HG03103 (cell line): Measurements from ENCODE around the gene NEIL1.
"Not testable (repeated sequence)": the region's sequence is repeated elsewhere in the genome, so short reads cannot be mapped to it uniquely, and the experiment has no call there.

ENCODE experiments used
- ATAC-seq: cut with Tn5 transposase; IDR thresholded peaks from one replicate; pipeline ENCODE4 v1.9.1; 2021; ENCODE audit warnings: low read depth; ENCODE audit not compliant: unreplicated experiment

NEIL1 gene

GRCh38 chr15:75332093-75332492 lies 14.7 kb upstream of the NEIL1 start:
- ATAC-seq, result not testable (repeated sequence)

GRCh38 chr15:75333654-75334419 lies 13.0 kb upstream of the NEIL1 start:
- ATAC-seq, result not testable (repeated sequence)

GRCh38 chr15:75335313-75335704 lies 11.5 kb upstream of the NEIL1 start:
- no peak for ATAC-seq

GRCh38 chr15:75335705-75336355 lies 11.0 kb upstream of the NEIL1 start, which contains the start of gene COMMD4:
TSS of gene COMMD4 (plus strand) at chr15:75336063. CDS start at chr15:75336090, 27 bp downstream.
- ATAC-seq, result peak; percentile 65

GRCh38 chr15:75338661-75339240 lies 8.1 kb upstream of the NEIL1 start:
- ATAC-seq, result no peak

- ATAC-seq, result no peak
These were observed 7.2 kb upstream of the NEIL1 start for GRCh38 chr15:75339531-75340240.

GRCh38 chr15:75342221-75342620 lies 4.6 kb upstream of the NEIL1 start:
- no peak for ATAC-seq

- ATAC-seq, result not testable (repeated sequence)
These were observed 2.9 kb upstream of the NEIL1 start for GRCh38 chr15:75343953-75344352.

- peak; percentile 51 for ATAC-seq
These were observed 589 bp downstream of the NEIL1 start for GRCh38 chr15:75347222-75348033.

- no peak for ATAC-seq
These were observed 1.3 kb downstream of the NEIL1 start for GRCh38 chr15:75348034-75348561.

GRCh38 chr15:75348562-75349350 lies 1.9 kb downstream of the NEIL1 start:
- ATAC-seq, result no peak

- ATAC-seq, result not testable (repeated sequence)
These were observed 2.5 kb downstream of the NEIL1 start for GRCh38 chr15:75349351-75349669.

GRCh38 chr15:75349851-75350588 lies 3.2 kb downstream of the NEIL1 start:
- ATAC-seq, result no peak

- no peak for ATAC-seq
These were observed 3.9 kb downstream of the NEIL1 start for GRCh38 chr15:75350601-75351361.

- ATAC-seq, result no peak
These were observed 5.6 kb downstream of the NEIL1 start for GRCh38 chr15:75352186-75353080.

- no peak for ATAC-seq
These were observed 6.8 kb downstream of the NEIL1 start for GRCh38 chr15:75353604-75354003.

GRCh38 chr15:75354454-75354853 lies 7.6 kb downstream of the NEIL1 start:
- ATAC-seq, result no peak
